Head of caudate nucleus (tissue), 42 donors: Measurements from ENCODE around the gene MAP6.
"Not testable (repeated sequence)": the region's sequence is repeated elsewhere in the genome, so short reads cannot be mapped to it uniquely, and the experiment has no call there.

Source experiments
- DNase-seq, 42 donors: peaks; one replicate each; pipeline versions ENCODE4 v3.0.0 to v3.0.0-alpha.2; 2020 to 2021; ENCODE audit warnings: mixed read lengths in 7 of 42
- intact Hi-C: fragments of 100-400 bp; cut with DNase I; formaldehyde crosslinking; loops from one replicate; pipeline ENCODE4 v1.15.0; 2022

The MAP6 gene

GRCh38 chr11:75600356-75600755, 68.5 kb downstream of the MAP6 start:
- no peak for DNase-seq
- intact Hi-C loops: no loop called here

- intact Hi-C loops: no loop called here
- DNase-seq: no peak
Measured at GRCh38 chr11:75598900-75599299, 69.9 kb downstream of the MAP6 start.

GRCh38 chr11:75598264-75598663, 70.6 kb downstream of the MAP6 start:
- no peak for DNase-seq
- intact Hi-C loops: no loop called here

GRCh38 chr11:75597636-75598035, 71.2 kb downstream of the MAP6 start:
- intact Hi-C loops: no loop called here
- no peak for DNase-seq

GRCh38 chr11:75596914-75597313, 71.9 kb downstream of the MAP6 start:
- intact Hi-C loops: no loop called here
- no peak for DNase-seq

GRCh38 chr11:75595429-75595828, 73.4 kb downstream of the MAP6 start:
- no peak for DNase-seq
- intact Hi-C loops: no loop called here

GRCh38 chr11:75594211-75594610, 74.6 kb downstream of the MAP6 start:
- DNase-seq: peak in 3 of 42 donors; percentile 13 to 38 (median 37)
- intact Hi-C loops: no loop called here

GRCh38 chr11:75593286-75593915, 75.4 kb downstream of the MAP6 start:
- intact Hi-C loops: no loop called here
- DNase-seq: peak in 1 of 42 donors; percentile 45

- intact Hi-C loops: no loop called here
- DNase-seq: no peak
Measured at GRCh38 chr11:75592715-75593114, 76.1 kb downstream of the MAP6 start.

- peak in 25 of 42 donors; percentile 21 to 80 (median 40) for DNase-seq
- intact Hi-C loops: no loop called here
Measured at GRCh38 chr11:75591966-75592365, 76.9 kb downstream of the MAP6 start.

- intact Hi-C loops: no loop called here
- no peak for DNase-seq
Measured at GRCh38 chr11:75591371-75591770, 77.5 kb downstream of the MAP6 start.

GRCh38 chr11:75589933-75590332, 78.9 kb downstream of the MAP6 start:
- intact Hi-C loops: no loop called here
- DNase-seq: no peak

- intact Hi-C loops: no loop called here
- no peak for DNase-seq
Measured at GRCh38 chr11:75589051-75589450, 79.8 kb downstream of the MAP6 start.

- no peak for DNase-seq
- intact Hi-C loops: no loop called here
Measured at GRCh38 chr11:75588051-75588481, 80.8 kb downstream of the MAP6 start.

- DNase-seq: no peak
- intact Hi-C loops: no loop called here
Measured at GRCh38 chr11:75586395-75586794, 82.4 kb downstream of the MAP6 start.

GRCh38 chr11:75585293-75585670, 83.6 kb downstream of the MAP6 start:
- intact Hi-C loops: no loop called here
- no peak for DNase-seq

- intact Hi-C loops: loop anchor here (5.0 kb wide), 2 partner anchors 37 to 83 kb away; partner anchors contain the start of gene MAP6
- DNase-seq: not testable (repeated sequence)
Measured at GRCh38 chr11:75584659-75585292, 84.1 kb downstream of the MAP6 start.

GRCh38 chr11:75583718-75584658, 84.8 kb downstream of the MAP6 start:
- peak; percentile 39 to 82 (median 68) for DNase-seq
- intact Hi-C loops: loop anchor here (5.0 kb wide), 2 partner anchors 37 to 83 kb away; partner anchors contain the start of gene MAP6

- intact Hi-C loops: loop anchor here (5.0 kb wide), 2 partner anchors 36 to 84 kb away; partner anchors contain the start of gene MAP6
- peak; percentile 12 to 84 (median 67) for DNase-seq
Measured at GRCh38 chr11:75582895-75583717, 85.7 kb downstream of the MAP6 start.
